Thyroid gland (tissue), 4 donors: ENCODE measurements around the gene SOCS6.

Experiments used
- POLR2A ChIP-seq, 2 donors: fragments of 450-650 bp; IDR thresholded peaks; one replicate each; pipeline ENCODE4 v1.6.1; 2017; ENCODE audit warnings: antibody characterized with exemption in 2 of 2, mild to moderate bottlenecking in 2 of 2, moderate library complexity in 1 of 2
- TF ChIP-seq, protein P1 (sequence below), 6 experiments: fragments of 200-600 bp in 3 of 6; fragments of 450-650 bp in 3 of 6; sonication (generic) in 3 of 6; IDR thresholded peaks; one replicate each; pipeline ENCODE4 v1.5.1; 2016 to 2019; ENCODE audit warnings: antibody characterized with exemption in 6 of 6, mild to moderate bottlenecking in 2 of 6, inconsistent platforms in 1 of 6, moderate library complexity in 1 of 6

DNA sequence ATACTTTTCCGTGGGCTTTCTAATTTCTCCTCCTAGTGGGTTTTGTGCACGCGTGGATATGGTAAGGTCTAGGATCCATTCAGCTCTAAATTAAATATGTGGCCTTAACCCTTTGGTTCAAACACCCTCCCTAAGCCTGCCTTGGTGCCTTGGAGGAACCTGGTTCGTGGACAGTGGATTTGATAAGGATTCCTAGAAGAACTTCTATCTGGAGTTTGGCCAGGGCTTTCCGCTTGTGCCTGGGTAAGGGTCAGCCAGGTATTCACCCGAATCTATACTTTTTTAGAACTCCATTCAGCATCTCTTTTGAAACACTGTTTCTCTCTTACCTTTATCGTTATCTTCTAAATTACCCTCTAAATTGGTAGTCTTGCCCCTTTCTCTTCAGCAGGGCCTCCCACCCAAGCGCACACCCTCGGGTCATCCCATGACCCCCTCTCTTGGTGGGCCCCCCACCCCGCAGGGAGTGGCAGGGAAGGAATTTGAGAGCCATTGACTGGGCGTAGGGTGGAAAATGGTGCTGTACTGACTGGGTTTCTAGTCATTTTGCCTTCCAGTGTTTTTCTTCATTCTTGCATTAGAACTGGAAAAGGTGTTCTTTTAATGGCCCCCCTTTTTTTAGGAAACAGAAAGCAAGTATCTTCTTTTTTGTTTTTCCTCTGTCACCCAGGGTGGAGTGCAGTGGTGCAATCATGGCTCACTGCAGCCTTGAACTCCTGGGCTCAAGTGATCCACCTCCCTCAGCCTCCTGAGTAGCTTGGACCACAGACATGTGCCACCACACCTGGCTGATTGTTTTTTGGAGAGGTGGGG, 1.8 kb downstream of the SOCS6 start:
- TF ChIP-seq, protein P1, sequence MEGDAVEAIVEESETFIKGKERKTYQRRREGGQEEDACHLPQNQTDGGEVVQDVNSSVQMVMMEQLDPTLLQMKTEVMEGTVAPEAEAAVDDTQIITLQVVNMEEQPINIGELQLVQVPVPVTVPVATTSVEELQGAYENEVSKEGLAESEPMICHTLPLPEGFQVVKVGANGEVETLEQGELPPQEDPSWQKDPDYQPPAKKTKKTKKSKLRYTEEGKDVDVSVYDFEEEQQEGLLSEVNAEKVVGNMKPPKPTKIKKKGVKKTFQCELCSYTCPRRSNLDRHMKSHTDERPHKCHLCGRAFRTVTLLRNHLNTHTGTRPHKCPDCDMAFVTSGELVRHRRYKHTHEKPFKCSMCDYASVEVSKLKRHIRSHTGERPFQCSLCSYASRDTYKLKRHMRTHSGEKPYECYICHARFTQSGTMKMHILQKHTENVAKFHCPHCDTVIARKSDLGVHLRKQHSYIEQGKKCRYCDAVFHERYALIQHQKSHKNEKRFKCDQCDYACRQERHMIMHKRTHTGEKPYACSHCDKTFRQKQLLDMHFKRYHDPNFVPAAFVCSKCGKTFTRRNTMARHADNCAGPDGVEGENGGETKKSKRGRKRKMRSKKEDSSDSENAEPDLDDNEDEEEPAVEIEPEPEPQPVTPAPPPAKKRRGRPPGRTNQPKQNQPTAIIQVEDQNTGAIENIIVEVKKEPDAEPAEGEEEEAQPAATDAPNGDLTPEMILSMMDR (IDR thresholded peaks at IDR 0.05), result no peak
- TF ChIP-seq POLR2A (IDR thresholded peaks at IDR 0.05), result no peak
